GM19467 (cell line): Measurements from ENCODE around the gene PVALEF.

ENCODE experiments used
- ATAC-seq: cut with Tn5 transposase; IDR thresholded peaks from one replicate; pipeline ENCODE4 v1.9.1; 2021; ENCODE audit warnings: mild to moderate bottlenecking, moderate library complexity; ENCODE audit not compliant: unreplicated experiment

PVALEF gene

GRCh38 chr17:81180836-81181810, 15.8 kb downstream of the PVALEF start:
- no peak for ATAC-seq

GRCh38 chr17:81181811-81182185, 16.5 kb downstream of the PVALEF start:
- no peak for ATAC-seq

- ATAC-seq, result no peak
Observed at GRCh38 chr17:81182596-81182995, 17.3 kb downstream of the PVALEF start.

- no peak for ATAC-seq
Observed at GRCh38 chr17:81183316-81183715, 18.0 kb downstream of the PVALEF start.

GRCh38 chr17:81183807-81184206, 18.5 kb downstream of the PVALEF start:
- no peak for ATAC-seq

GRCh38 chr17:81184555-81184954, 19.2 kb downstream of the PVALEF start:
- no peak for ATAC-seq

- ATAC-seq, result no peak
Observed at GRCh38 chr17:81186203-81186602, 20.9 kb downstream of the PVALEF start.

- no peak for ATAC-seq
Observed at GRCh38 chr17:81187120-81187519, 21.8 kb downstream of the PVALEF start.

- no peak for ATAC-seq
Observed at GRCh38 chr17:81187586-81188490, 22.5 kb downstream of the PVALEF start.

GRCh38 chr17:81188491-81188840, 23.2 kb downstream of the PVALEF start:
- ATAC-seq, result no peak

- no peak for ATAC-seq
Observed at GRCh38 chr17:81189016-81189415, 23.7 kb downstream of the PVALEF start.

GRCh38 chr17:81189670-81190530, 24.6 kb downstream of the PVALEF start:
- ATAC-seq, result no peak

- ATAC-seq, result no peak
Observed at GRCh38 chr17:81190591-81190990, 25.3 kb downstream of the PVALEF start.

GRCh38 chr17:81191116-81191515, 25.8 kb downstream of the PVALEF start:
- no peak for ATAC-seq

GRCh38 chr17:81191646-81192045, 26.3 kb downstream of the PVALEF start:
- ATAC-seq, result no peak

- no peak for ATAC-seq
Observed at GRCh38 chr17:81192386-81193050, 27.2 kb downstream of the PVALEF start.

- ATAC-seq, result no peak
Observed at GRCh38 chr17:81193051-81193410, 27.7 kb downstream of the PVALEF start.

- no peak for ATAC-seq
Observed at GRCh38 chr17:81193470-81194224, 28.3 kb downstream of the PVALEF start.

- no peak for ATAC-seq
Observed at GRCh38 chr17:81194225-81194760, 29.0 kb downstream of the PVALEF start.
